Stimulated activated CD8-positive, alpha-beta memory T cell treated with anti-CD3 and anti-CD28 coated beads, Interleukin-4, amount 100 ng/mL, for 4 hours (primary cell): ENCODE data around the gene KMT2E.

Source experiments
- DNase-seq, 2 donors: peaks; one replicate each; pipeline ENCODE4 v3.0.0-alpha.2; 2020; ENCODE audit warnings: low read depth in 2 of 2, low spot score in 1 of 2

KMT2E gene

DNA sequence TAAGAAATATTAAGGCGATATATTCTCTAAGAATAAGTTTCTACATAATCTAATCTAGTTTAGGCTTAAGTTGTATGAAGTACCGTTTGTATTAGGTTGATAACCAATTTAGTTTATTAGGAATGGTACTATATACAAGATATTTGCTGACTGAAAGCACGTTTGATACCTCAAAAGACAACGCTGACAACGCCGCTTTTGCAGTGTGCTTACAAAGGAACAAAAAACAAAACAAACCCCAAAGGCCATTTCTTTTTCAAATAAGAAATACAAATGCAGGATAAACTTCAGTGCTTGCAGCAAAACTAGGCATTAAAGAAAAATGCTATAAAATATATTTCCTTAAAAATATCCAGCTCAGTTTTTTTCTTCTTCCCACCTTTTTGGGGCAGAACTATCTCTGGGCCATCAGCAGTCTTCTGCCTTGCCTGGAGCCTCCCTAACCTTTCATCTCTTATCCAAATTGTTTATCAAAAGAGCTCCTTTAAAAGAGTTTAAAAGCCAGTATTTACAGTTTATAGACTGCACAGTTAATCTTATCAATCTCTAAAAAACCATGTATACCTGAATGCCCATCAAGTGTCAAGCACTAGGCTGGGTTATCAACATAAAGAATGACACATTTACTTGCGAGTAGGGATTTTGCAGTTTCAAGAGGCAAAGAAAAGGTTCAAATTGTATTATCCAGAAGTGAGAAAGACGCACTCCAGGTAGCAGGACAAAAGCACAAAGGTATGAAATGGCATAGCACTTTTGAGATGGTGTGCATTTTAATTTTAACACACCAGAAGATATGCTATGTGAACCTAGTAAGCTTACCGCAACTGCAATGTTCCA is 4.1 kb upstream of the KMT2E start:
- no peak for DNase-seq

DNA sequence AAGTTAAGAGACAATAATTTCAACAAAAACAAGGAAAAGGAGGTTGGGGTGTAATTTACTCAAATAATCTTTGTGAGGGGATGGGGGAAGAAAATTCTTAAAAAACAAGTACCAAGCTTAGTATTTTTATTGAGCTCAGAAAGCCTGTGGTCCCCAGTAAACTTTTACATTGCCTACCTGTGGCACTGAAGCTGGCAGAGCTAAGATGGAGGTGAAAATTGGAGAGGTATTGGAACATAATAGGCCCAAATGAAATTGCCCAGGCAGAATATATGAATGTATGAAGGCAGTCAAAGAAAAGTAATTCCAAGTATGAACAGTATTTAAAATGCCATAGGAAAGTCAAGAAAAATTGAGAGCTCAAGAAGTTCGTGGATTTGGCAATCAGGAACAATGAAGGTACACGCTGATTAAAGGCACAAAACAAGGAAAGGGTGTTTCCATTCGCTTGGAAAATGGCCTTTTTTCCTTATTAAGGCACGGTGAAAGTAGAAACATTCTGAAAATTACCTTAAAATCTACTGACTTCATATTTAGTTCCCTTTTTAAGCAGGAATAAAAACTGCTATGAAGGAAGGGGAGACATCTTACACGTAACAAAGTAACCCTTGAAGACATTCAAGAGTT is 3.4 kb upstream of the KMT2E start:
- no peak for DNase-seq

DNA sequence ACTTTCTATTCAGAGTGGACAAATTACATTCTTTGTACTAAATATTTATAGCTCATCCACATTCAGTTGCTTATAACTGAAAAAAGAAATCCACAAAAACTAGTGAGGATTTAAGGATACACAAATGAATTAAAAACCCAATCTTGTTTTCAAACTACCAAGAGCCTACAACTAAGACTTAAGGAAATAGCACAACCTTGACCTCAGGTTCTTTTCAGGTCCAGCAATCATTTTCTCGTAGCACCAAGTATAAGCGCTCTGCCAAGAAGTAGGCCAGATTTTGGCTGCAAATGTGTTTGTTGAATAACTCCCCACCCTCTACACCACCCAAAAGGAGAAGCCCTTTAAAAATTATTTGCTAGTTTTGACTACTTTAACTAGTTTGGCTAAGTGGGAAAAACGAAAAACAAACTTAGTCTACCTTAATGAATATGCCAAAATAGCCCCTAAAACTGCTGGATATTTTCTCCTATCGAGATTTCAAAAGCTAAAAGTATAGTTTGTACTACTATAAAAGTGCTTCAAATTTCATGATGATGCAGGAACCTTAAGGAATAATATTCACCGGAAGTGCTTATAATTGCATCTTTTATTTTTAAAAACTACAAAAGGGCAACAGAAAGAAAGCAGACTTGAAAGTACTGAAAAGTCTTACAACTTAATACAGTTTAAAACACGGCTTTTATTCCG is 2.7 kb upstream of the KMT2E start:
- DNase-seq: no peak

DNA sequence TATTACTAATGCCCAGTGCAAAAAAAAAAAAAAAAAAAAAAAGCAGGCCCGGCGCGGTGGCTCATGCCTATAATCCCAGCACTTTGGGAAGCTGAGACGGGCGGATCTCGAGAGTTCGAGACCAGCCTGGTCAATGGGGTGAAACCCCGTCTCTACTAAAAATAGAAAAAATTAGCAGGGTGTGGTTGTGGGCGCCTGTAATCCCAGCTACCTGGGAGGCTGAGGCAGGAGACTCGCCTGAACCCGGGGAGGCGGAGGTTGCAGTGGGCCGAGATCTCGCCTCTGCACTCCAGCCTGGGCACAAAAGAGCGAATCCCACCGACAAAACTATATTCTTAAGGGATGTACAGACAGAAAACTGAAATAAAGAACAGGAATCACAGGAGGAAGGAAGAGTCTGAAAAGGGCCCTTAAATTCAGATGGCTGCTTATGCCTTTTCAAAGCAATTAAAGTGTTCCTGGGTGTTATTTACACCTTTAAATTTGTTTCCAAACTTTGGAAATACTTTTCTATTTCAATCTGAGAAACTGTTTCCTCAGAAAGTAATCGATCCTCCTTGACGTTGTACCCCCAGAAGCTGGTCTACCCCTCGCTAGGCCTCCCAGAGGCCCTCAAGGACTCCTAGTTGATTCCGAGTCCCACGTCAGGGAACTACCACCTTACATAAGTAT is 2.0 kb upstream of the KMT2E start:
- no peak for DNase-seq

DNA sequence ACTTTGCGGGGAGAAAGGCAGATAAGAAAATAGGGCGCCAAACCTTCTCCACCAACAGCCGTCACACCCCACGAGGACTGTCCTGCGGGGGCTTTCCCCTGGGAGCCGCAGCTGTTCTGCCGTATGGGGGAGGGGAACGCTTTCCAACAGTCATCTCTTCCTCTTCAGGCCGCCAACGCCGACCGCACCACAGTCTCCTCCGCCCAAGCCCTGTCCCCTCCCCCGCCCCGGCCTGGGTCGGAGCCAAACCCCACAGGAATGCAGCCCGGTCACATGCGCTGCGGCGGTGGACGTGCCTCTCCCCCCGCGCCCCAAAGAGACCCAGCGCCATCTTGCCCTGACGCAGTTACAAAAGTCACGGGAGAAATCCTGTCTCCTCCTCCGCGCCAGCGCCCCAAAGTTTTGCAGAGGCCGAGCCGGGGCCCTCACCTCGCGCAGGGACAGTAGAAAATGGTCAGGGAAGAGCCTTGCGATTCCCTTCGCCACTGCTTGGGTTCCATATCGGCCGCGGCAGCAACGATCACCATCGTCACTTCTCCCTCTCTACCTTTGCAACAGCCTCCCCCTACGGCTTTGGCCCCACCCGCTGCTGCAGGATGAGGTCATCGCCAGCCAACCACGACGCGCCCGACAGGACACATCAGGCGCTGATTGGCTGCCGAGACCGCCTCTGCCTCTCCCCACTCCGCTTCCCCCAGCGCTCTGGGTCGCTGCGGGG is 1.3 kb upstream of the KMT2E start:
- peak; percentile 99 to 100 for DNase-seq

DNA sequence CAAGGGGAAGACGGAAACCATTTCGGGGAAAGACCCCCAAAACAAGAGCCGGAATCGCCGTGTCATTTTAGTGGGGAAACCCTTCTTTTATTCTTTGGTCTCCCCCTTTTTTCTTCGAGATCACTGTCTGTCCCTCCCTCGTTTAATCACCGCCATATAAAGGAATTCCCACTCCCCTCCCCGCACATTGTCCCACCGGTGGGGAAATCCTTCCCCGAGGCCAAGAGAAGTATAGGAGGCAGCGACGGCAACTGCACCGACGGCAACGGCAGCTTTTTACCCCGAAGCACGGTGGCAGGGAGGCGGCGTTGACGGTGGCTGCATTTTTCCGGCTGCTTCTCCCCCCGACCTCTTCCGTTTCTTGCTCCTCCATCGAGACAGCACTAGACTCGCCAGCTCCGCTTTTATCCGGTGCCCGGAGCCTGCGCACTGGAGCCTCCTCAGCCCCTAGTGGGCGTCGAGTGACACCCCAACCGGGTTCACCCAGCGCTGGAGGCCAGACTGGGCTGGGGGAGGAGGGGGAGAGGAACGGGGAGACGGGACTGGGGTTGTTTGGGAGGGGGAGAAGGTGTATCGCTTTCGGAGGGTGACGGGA is 687 bp upstream of the KMT2E start:
- peak; percentile 86 to 91 for DNase-seq

DNA sequence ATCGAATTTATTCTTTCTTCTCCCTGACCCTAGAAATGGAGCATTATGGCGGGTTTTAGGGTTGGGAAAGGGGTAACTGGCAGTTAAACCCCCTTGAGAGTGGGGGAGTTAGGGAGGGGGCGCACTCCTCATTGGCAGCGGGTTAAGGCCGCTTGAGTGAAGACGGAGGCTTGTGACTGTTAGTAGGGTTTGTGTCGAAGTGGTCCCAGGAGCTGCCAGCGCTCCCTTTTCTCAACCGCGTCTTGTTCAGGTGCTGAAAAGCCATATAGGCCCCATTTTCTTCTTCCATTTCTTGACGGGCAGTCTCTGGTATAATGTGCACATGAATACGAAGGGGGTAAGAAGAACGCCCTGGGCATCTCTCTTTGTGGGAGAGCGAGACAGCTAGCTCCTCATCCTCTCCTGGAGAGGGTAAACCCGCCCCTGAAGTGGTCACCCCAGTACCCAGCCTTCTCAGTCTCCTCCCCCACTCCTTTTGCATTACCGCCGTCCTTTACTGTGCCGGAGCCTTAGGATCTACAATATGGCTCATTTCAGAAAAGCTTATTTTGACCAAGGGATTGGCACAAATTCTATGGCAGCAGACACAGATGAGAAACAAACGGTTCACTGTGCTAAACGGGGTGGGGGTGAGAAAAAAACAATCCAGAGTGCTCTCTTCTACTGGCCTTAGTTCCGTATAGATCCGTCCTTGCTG is 836 bp downstream of the KMT2E start:
- peak in 1 of 2 donors; percentile 20 for DNase-seq

DNA sequence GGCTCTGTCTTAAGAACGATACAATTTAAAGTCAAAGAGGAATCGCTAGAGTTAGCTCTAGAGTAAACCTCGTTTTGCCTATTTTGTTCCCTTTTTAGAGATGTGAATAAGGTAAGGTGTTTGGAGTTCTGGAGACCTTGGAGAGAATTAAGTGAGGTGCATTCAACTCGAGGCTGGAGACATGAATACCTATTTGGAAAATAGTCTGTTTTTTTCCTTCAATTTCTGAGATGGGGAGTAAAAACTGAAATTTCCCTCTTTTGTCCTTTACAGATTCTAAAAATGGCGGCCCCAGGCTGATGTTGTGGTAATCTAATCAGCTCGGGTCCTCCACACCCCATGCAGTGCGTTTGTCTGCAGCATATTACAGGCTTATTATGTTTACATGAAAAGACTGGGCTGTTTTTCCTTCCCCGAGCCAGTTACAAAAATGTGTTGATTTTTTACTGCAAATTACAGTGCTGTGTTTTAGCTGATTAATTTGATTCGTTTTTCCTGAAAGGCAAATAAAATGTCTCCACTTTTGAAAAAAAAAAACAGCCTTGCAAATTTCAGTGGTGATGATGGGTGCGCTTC is 1.5 kb downstream of the KMT2E start:
- DNase-seq: no peak

DNA sequence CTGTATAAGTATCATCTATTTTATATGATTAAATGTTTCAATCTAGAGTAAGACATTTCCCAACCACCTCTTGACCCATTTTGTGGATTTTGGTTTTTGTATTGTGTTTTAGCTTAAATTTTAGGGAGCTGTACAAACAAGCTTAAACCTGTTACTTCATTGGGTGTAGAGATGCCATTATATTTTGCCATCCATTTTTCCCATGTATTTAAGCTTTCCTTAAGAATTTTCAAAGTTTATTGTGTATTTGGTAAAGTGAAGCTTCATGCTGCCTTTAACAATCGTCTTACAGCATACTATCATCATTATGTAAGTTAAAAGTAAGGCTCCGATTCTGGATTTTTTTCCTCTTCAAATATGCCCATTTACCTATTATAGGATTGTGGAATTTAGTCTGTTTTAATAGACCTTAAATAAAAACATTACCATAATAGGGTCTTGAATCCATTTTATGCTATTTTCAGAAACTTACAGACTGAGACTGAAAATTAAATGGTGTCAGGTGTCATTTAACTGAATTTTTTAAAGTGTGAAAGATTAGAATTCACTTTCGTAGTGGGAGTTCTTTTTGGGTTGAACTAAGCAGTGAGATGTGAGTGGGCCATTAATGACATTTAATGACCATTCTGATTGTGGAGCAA is 2.2 kb downstream of the KMT2E start:
- DNase-seq: no peak

DNA sequence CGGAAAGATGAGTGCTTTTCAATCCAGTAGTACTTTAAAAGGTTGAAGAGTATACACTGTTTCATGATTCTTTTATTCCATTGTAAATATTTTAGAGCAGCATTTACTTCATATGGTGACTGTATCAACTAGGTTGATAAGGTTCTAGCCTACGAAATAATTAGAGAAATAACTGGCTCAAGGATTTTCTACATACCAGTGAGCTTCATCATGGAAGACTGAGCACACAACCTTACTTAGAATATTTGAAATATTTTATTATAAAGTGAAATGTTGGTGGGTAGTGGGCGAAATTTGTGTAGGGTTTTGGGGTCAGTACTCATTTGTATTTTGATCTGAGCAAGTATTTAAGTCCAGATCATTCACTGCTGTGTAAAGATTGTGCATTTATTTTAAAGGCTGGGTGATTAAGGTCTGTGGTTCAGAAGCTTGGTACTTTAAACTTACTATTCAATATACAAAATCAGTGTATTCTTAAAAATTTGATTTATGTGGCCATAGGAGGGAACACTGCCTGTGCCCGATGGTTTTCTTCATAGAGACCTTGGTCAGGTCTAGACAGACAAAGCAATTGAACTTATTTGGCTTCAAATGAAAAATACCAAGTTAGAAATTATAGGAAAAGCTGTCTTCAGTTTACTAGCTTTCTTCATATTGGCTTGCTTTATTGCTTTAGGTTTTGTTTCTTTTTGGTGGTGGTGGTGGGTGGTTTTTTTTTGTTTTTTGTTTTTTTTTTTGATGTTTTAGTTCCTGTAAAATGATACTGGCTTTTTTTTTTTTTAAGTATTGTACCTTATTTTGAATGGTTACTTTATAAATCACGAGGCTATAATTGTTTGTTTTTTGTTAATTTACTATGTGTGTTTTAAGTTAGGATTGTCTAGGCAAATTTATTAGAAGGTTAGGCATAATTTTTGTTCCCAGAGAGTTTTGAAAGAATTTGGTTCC is 3.0 kb downstream of the KMT2E start:
- no peak for DNase-seq

DNA sequence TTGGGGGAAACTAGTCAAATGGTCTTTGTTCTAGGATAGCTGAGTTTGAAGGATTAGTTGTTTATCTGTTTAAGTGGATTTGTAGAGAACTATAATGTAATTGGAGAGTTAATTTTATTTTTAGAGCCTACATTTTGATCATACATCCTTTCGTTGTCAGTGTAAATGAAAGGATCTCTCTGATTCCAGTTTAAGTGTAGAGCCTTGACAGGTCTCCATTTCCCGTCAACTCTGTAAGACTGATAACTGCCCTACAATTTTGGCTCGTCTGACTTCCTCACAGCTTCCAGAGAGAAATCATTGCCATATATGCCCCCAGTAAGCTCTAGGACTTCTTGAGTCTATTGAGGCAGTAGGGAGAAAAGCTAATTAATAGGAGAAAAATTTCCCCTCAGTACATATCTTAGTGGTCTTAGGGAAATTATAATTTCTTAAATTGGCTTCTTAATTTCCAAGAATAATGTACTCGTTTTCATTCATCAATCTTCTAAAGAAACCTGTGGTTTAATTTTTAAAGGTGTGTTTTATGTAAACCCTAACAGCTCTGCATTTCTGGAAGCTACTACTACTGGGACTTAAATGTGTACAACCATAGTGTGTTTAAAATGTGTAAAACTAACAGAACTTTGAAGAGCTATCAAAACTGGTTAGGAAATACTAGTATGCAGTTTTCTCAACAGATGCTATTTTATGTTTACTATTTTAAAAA is 3.8 kb downstream of the KMT2E start:
- no peak for DNase-seq

DNA sequence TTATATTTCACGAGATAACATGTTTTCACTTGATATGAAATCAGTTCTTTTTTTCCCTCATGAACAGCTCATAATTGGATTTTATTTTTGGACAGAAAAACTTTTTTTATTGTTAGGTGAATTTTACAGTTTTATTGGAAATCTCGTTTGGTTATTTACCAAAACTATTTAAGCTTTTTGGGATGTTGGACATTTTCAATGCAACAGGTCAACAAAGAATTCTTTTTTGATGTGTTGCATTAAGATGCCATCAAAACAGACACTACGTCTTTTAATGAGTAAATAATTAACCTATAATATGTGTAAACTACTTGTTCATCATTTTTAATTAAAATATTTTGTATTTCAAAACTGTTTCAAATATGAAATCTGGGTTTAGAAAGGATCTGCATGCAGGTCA is 5.3 kb downstream of the KMT2E start:
- no peak for DNase-seq

DNA sequence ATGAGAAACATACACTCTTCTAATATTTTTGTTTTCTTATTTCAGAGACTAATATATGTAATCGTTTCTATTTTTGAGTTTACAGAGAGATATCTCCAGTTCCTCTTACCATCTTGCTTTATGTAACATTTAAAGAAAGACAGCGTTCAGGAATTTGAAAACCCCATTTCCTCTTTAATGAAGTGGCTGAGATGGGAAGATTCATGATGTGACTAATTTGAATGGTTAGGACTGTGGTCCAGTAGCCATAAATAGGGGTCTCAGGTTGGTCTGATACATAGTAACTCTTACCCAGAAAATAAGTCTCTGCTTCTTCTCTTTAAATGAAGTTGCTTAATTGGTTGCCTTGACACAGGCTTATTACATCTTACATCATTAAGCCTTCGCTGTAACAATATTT is 6.9 kb downstream of the KMT2E start:
- no peak for DNase-seq

DNA sequence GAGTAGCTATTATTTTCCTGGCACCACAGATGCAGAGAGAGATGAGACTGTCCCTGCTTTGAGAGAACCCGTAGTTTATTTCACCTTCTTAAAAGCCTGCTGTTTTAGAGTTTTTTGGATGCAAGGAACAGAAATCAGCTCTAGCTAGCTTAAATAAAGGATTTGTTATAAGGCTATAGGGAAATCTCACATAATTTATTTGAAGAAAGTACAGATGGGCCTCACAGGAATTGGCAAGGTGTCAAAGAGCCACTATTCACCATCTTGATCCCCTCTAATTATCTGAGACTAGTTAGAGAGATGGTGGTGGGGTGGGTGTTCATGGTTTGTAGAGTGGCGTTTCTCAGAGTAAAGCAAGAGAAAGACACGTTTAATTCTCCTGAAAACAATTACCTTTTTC is 7.3 kb downstream of the KMT2E start:
- DNase-seq: no peak

DNA sequence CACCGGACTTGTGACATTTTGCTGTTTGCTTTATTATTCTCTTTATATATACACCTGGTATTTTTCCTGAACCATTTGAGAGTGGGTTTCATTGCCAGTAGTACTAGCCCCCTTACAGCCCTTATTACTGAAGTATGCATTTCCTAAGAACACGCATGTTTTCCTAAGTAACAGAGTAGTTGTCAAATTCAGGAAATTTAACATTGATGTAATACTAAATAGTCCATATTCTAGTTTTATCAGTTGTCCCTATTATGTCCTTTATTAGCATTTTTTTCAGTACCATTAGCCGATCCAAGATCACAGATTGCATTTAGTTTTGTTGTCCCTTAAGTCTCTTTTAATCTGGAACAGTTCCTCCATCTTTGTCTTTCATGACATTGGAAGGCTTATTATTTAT is 8.0 kb downstream of the KMT2E start:
- no peak for DNase-seq

DNA sequence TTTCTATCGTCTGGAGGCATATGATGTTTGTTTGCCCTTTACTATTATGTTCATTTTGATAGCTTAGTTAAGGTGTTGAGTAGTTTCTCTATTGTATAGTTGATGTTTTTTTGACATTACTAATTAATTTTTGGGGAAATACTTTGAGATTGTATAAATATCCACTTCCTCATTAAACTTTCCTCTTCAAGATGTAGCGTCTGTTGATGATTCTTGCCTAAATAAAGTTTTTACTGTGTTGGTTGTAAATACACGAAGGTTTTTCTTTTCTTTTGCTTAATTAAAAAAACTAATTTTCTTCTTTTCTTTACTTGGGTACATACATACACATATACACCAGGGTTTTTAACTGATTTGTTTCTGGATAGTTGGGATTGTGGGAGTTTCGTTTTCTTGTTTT is 8.5 kb downstream of the KMT2E start:
- no peak for DNase-seq

DNA sequence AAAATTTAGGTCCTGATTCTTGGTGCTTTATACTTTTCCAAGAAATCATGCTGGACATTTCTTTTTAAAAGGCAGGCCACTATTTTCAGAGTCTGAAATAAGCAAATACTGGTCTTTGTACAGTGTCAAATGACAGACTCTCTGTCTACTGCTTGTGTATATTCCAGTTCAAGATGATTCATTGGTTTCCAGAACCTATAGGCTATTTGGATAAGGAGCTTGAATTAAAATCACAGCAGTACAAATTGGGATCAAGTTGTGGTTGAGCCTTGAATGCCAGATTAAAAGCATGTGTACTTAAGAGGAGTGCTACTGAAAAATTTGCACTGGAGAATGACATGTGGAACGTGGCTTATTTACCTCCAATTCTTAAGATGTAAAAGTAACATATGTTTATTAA is 10.7 kb downstream of the KMT2E start:
- DNase-seq: no peak

DNA sequence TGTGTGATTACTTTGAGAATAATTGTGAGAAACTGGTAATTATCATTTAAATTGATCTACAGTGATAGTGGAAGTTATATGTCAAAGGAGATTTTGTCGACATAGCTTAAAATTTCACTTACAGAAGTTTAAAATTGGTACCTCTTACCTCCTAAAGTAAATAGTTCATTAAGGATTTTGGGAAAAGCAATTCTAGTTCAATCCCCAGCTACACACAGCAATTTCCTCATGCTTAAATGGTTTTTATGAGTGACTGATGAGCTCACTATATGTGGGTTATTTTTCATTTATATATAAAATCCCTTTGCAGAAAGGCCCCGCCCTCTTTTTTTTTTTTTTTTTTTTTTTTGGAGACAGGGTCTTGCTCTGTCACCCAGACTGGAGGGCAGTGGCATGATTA is 12.7 kb downstream of the KMT2E start:
- no peak for DNase-seq
